AG04450 (cell line): ENCODE measurements around the gene TLNRD1. TPM values are rescaled to one million over a fixed set of nuclear protein-coding genes. Genes with fewer than 3 reads are reported as not detected.

Source experiments
- CTCF ChIA-PET: fragments of 300-600, 350-600 bp; formaldehyde crosslinking; extraction: SDS; loops from one replicate; lab custom pipeline; 2022; ENCODE audit warnings: antibody characterized with exemption, inconsistent platforms; lab: Charles Lee
- POLR2A ChIA-PET: fragments of 350-600 bp; formaldehyde crosslinking; extraction: SDS; loops from one replicate; lab custom pipeline; 2021; ENCODE audit warnings: antibody characterized with exemption, inconsistent platforms; lab: Yijun Ruan, JAX
- DNase-seq: peaks from one replicate; pipeline ENCODE4 v3.0.0-alpha.2; 2011; ENCODE audit warnings: low read depth, low spot score
- H3K27ac ChIP-seq: one replicate; pipeline ENCODE4 v1.5.1; 2012; ENCODE audit warnings: low read depth, low read length, control low read depth
- H3K27me3 ChIP-seq: one replicate; pipeline ENCODE4 v1.6.0; 2012; ENCODE audit warnings: low read length; ENCODE audit not compliant: control insufficient read depth, insufficient read depth
- H3K4me3 ChIP-seq: 2 replicates; pipeline ENCODE4 v1.5.1; 2011; ENCODE audit warnings: mild to moderate bottlenecking, low read depth, low read length, control low read depth
- H3K9me3 ChIP-seq: 2 replicates; pipeline ENCODE4 v1.5.1; 2012; ENCODE audit warnings: low read length; ENCODE audit not compliant: control insufficient read depth, insufficient read depth
- CTCF ChIP-seq: IDR thresholded peaks from 2 replicates; pipeline ENCODE4 v1.5.1; 2011; ENCODE audit warnings: low read depth, low read length, control low read depth, inconsistent platforms
- polyA plus RNA-seq: library from polyadenylated mRNA; depleted of rRNA; stranded (reverse); fragments of >200 nt; gene quantifications from 2 replicates; pipeline ENCODE4 v1.2.3, GENCODE V29; 2011

Gene TLNRD1
- polyA plus RNA-seq, 1 experiment = 3.5 TPM

- CTCF ChIA-PET = interaction anchor here (2.1 to 2.3 kb wide), 2 partner anchors 9 to 287 kb away, joined by 15 to 18 read pairs; no protein-coding TSS in a partner anchor
- no peak overlapping the region for H3K27ac ChIP-seq
- H3K9me3 ChIP-seq = no peaks in the 10 kb centered on the region
- H3K27me3 ChIP-seq = no peaks in the 10 kb centered on the region
- TF ChIP-seq CTCF = no peak
- H3K4me3 ChIP-seq = no peak overlapping the region
- POLR2A ChIA-PET = interaction anchor here (0.6 kb wide), 1 partner anchor 918 kb away, joined by 3 read pairs; no protein-coding TSS in a partner anchor
- no peak for DNase-seq
Measured at GRCh38 chr15:80978685-80979329, 21.9 kb upstream of the TLNRD1 start.

GRCh38 chr15:80979538-80980200, 21.1 kb upstream of the TLNRD1 start:
- CTCF ChIA-PET = interaction anchor here (1.2 to 2.3 kb wide), 3 partner anchors 10 to 286 kb away, joined by 3 to 18 read pairs (median 15); partner anchors contain the start of gene CEMIP
- H3K4me3 ChIP-seq = no peak overlapping the region
- no peaks in the 10 kb centered on the region for H3K9me3 ChIP-seq
- POLR2A ChIA-PET = interaction anchor here (0.6 kb wide), 1 partner anchor 919 kb away, joined by 3 read pairs; no protein-coding TSS in a partner anchor
- H3K27ac ChIP-seq = no peak overlapping the region
- TF ChIP-seq CTCF = no peak
- DNase-seq = no peak
- H3K27me3 ChIP-seq = no peaks in the 10 kb centered on the region

- Histone ChIP-seq H3K27ac (no peak overlapping the region), H3K4me3 (no peak overlapping the region), H3K9me3 (no peaks in the 10 kb centered on the region), H3K27me3 (no peaks in the 10 kb centered on the region)
- no peak for DNase-seq
- POLR2A ChIA-PET = no interaction called here
- no peak for TF ChIP-seq CTCF
- CTCF ChIA-PET = no interaction called here
Measured at GRCh38 chr15:80982205-80982604, 18.5 kb upstream of the TLNRD1 start.

- TF ChIP-seq CTCF = no peak
- POLR2A ChIA-PET = no interaction called here
- CTCF ChIA-PET = interaction anchor here (0.6 kb wide), 1 partner anchor 55 kb away, joined by 3 read pairs; no protein-coding TSS in a partner anchor
- Histone ChIP-seq H3K27me3 (no peaks in the 10 kb centered on the region), H3K27ac (no peak overlapping the region), H3K4me3 (no peak overlapping the region), H3K9me3 (no peaks in the 10 kb centered on the region)
- no peak for DNase-seq
Measured at GRCh38 chr15:80982839-80983238, 17.9 kb upstream of the TLNRD1 start.

- H3K27ac ChIP-seq = peak overlapping the region; percentile 3
- no peaks in the 10 kb centered on the region for H3K27me3 ChIP-seq
- H3K9me3 ChIP-seq = no peaks in the 10 kb centered on the region
- ChIA-PET CTCF (interaction anchor here (0.6 to 3.3 kb wide), 6 partner anchors 7 to 1146 kb away, joined by 3 to 18 read pairs (median 4); partner anchors contain the start of gene CEMIP), POLR2A (no interaction called here)
- no peak overlapping the region for H3K4me3 ChIP-seq
- no peak for TF ChIP-seq CTCF
- DNase-seq = no peak
Measured at GRCh38 chr15:80984856-80985255, 15.9 kb upstream of the TLNRD1 start.
